ENCODE data around the gene CORO2A.

DNA sequence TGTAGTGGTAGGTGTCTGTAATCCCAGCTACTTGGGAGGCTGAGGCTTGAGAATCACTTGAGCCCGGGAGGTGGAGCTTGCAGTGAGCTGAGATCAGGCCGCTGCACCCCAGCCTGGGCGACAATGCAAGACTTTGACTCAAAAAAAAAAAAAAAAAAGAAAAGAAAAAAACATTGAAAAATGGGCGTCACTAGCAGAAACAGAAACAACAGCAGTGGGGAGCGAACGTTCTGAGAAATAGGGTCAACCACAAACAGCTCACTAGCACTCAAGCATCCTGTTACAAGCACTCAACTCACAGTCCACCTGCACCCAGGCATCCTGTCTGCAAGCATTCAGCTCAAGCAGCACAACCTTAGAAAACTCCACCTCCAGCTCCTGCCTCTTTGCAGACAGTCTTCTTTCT is 90.6 kb downstream of the CORO2A start:
- TF ChIP-seq, protein P1, sequence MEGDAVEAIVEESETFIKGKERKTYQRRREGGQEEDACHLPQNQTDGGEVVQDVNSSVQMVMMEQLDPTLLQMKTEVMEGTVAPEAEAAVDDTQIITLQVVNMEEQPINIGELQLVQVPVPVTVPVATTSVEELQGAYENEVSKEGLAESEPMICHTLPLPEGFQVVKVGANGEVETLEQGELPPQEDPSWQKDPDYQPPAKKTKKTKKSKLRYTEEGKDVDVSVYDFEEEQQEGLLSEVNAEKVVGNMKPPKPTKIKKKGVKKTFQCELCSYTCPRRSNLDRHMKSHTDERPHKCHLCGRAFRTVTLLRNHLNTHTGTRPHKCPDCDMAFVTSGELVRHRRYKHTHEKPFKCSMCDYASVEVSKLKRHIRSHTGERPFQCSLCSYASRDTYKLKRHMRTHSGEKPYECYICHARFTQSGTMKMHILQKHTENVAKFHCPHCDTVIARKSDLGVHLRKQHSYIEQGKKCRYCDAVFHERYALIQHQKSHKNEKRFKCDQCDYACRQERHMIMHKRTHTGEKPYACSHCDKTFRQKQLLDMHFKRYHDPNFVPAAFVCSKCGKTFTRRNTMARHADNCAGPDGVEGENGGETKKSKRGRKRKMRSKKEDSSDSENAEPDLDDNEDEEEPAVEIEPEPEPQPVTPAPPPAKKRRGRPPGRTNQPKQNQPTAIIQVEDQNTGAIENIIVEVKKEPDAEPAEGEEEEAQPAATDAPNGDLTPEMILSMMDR (IDR thresholded peaks at IDR 0.05; ENCODE audit: low read depth, low read length): no peak
- no peak for TF ChIP-seq EZH2phosphoT487 (IDR thresholded peaks at IDR 0.05; ENCODE audit: low read depth)

All from OCI-LY3 (cell line).